ENCODE data around the gene SIDT2. TPM values are rescaled to one million over a fixed set of nuclear protein-coding genes. Genes with fewer than 3 reads are reported as not detected.

SIDT2 gene
- total and polyA plus RNA-seq, 2 donors (not counting 3 experiments of a cell fraction or from before 2014, with no cell fraction given) = 28.7 to 34.5 TPM

GRCh38 chr11:117187428-117187798 lies 8.9 kb downstream of the SIDT2 start:
- ChIA-PET CTCF (no interaction called here), POLR2A (no interaction called here)
- H3K27me3 ChIP-seq (ENCODE audit: control insufficient read depth in 2 of 2, insufficient read depth in 2 of 2, low read length in 2 of 2) = no peaks in the 10 kb centered on the region
- FAIRE-seq = no peak
- H3K79me2 ChIP-seq (ENCODE audit: control insufficient read depth, insufficient read depth, low read length) = no peaks in the 10 kb centered on the region
- no TSS peak for BruUV-seq (replicated peaks)
- TF ChIP-seq FOS (IDR thresholded peaks at IDR 0.05; ENCODE audit: borderline replicate concordance, insufficient read depth, low read length) (no peak), POLR2AphosphoS5 (IDR thresholded peaks at IDR 0.05; ENCODE audit: insufficient read depth, low read depth, low read length) (no peak), EZH2 (IDR thresholded peaks at IDR 0.05; ENCODE audit: borderline replicate concordance, low read depth, low read length, severe bottlenecking) (no peak), JUN (IDR thresholded peaks at IDR 0.05; ENCODE audit: borderline replicate concordance, insufficient read depth, insufficient read length, low read depth) (no peak), MYC (IDR thresholded peaks at IDR 0.05; ENCODE audit: low read depth, low read length) (no peak), MAX (IDR thresholded peaks at IDR 0.05; ENCODE audit: insufficient read depth, insufficient read length) (no peak), GATA2 (IDR thresholded peaks at IDR 0.05; ENCODE audit: insufficient read depth, insufficient read length, low read depth, low read length) (no peak), CTCF (IDR thresholded peaks at IDR 0.05; ENCODE audit: extremely low read depth in 1 of 2, insufficient read depth in 1 of 2, low read depth in 1 of 2, low read length in 2 of 2) (no peak), POLR2A (IDR thresholded peaks at IDR 0.05; ENCODE audit: low read depth, low read length) (no peak)
- H3K9me1 ChIP-seq (replicated peaks; ENCODE audit: control insufficient read depth, extremely low read depth, insufficient read depth, low read length) = no peaks in the 10 kb centered on the region
- no peak for DNase-seq (ENCODE audit: low read depth, low spot score)
- no peaks in the 10 kb centered on the region for H4K20me1 ChIP-seq (replicated peaks; ENCODE audit: control insufficient read depth, extremely low read depth, insufficient read depth, low read length)
- intact Hi-C loops (cut with micrococcal nuclease) = no loop called here
- H2AFZ ChIP-seq (ENCODE audit: low read depth, low read length) = no peak overlapping the region
- peaks cover 0 to 32% of the 10 kb centered on the region in 2 experiments for H3K36me3 ChIP-seq (ENCODE audit: control insufficient read depth in 2 of 2, extremely low read depth in 1 of 2, insufficient read depth in 2 of 2, low read length in 2 of 2)
- H3K4me3 ChIP-seq (replicated peaks in 1 of 3; ENCODE audit: insufficient read depth in 1 of 3, low read depth in 1 of 3, low read length in 3 of 3) = no peak overlapping the region
- H3K9ac ChIP-seq (replicated peaks; ENCODE audit: extremely low read depth, insufficient read depth, low read length) = no peak overlapping the region
- H3K27ac ChIP-seq (ENCODE audit: insufficient read depth, low read depth, low read length) = no peak overlapping the region
- dilution Hi-C loops (cut with MboI; ENCODE audit: extremely low pct_ligation_motif_present, low sequenced_read_pairs) = no loop called here
- H3K4me1 ChIP-seq (ENCODE audit: control insufficient read depth, extremely low read depth, insufficient read depth, low read length) = no peaks in the 10 kb centered on the region
- no peaks in the 10 kb centered on the region for H3K9me3 ChIP-seq (replicated peaks; ENCODE audit: control insufficient read depth, insufficient read depth, low read length)
- no peak overlapping the region for H3K4me2 ChIP-seq (ENCODE audit: insufficient read depth, low read length)

Data from endothelial cell of umbilical vein (primary cell).